GM12878 (cell line): Measurements from ENCODE around the gene ENOX1. TPM values are rescaled to one million over a fixed set of nuclear protein-coding genes. Genes with fewer than 3 reads are reported as not detected.

ENCODE experiments used
- ATAC-seq: fragments of 200-7000 bp; cut with Tn5 transposase; 3 replicates; pipeline ENCODE4 v1.9.1; 2020; ENCODE audit warnings: mild to moderate bottlenecking, moderate library complexity
- BruUV-seq: library from RNA; stranded (reverse); fragments of 400-500 nt; replicated peaks from 2 replicates; lab custom pipeline; 2021; lab: Mats Ljungman, UMichigan
- CTCF ChIA-PET: fragments of 300-600 bp; sonication (Branson Sonifier 250); formaldehyde crosslinking; extraction: SDS; loops from one replicate; lab custom pipeline; 2021; ENCODE audit warnings: inconsistent platforms; lab: Yijun Ruan, JAX
- POLR2A ChIA-PET: fragments of 350-600 bp; formaldehyde crosslinking; extraction: SDS; loops from one replicate; lab custom pipeline; 2021; ENCODE audit warnings: inconsistent platforms; lab: Charles Lee
- RAD21 ChIA-PET: fragments of 300-600 bp; sonication (Branson Sonifier 250); formaldehyde crosslinking; loops from one replicate; lab custom pipeline; 2023; ENCODE audit warnings: antibody characterized with exemption; ENCODE audit not compliant: unreplicated experiment; lab: Charles Lee
- SMC1A ChIA-PET: fragments of 300-600 bp; sonication (Branson Sonifier 250); formaldehyde crosslinking; loops from one replicate; lab custom pipeline; 2023; ENCODE audit not compliant: unreplicated experiment, uncharacterized antibody; lab: Charles Lee
- DNase-seq: peaks from one replicate; pipeline ENCODE4 v3.0.0-alpha.2; 2011; ENCODE audit warnings: low read depth, low spot score
- FAIRE-seq: peaks from 3 replicates; lab custom pipeline; 2011; peaks lifted over from hg19 to GRCh38; lab: Jason Lieb, UNC
- H2AFZ ChIP-seq: 2 replicates; pipeline ENCODE4 v1.6.0; 2011; ENCODE audit warnings: low read depth, low read length, control low read depth; ENCODE audit not compliant: control insufficient read depth
- H3K27ac ChIP-seq: 2 replicates; pipeline ENCODE4 v1.5.1; 2011; ENCODE audit warnings: control low read depth; ENCODE audit not compliant: control insufficient read depth, insufficient read depth
- H3K27me3 ChIP-seq, 2 experiments: replicated peaks in 1 of 2; 2 replicates each; pipeline versions ENCODE4 v1.6.0 to v1.6.1; 2011; ENCODE audit warnings: low read length in 1 of 2; ENCODE audit not compliant: control insufficient read depth in 2 of 2, insufficient read depth in 2 of 2
- H3K36me3 ChIP-seq, 2 experiments: 2 replicates each; pipeline ENCODE4 v1.5.1; 2011; ENCODE audit warnings: low read length in 1 of 2; ENCODE audit not compliant: control insufficient read depth in 2 of 2, insufficient read depth in 2 of 2
- H3K4me1 ChIP-seq: 2 replicates; pipeline ENCODE4 v1.6.1; 2011; ENCODE audit warnings: mild to moderate bottlenecking, low read length, moderate library complexity, mixed read lengths; ENCODE audit not compliant: control insufficient read depth, insufficient read depth
- H3K4me2 ChIP-seq: 2 replicates; pipeline ENCODE4 v1.6.0; 2011; ENCODE audit warnings: control low read depth; ENCODE audit not compliant: control insufficient read depth, insufficient read depth
- H3K4me3 ChIP-seq: fragments of 200-600 bp; sonication (generic); 2 replicates; pipeline ENCODE4 v1.5.1; 2016
- H3K79me2 ChIP-seq: 2 replicates; pipeline ENCODE4 v1.6.0; 2011; ENCODE audit warnings: low read length; ENCODE audit not compliant: control insufficient read depth, insufficient read depth
- H3K9ac ChIP-seq: 2 replicates; pipeline ENCODE4 v1.8.0; 2011; ENCODE audit warnings: low read length, control low read depth, mixed read lengths; ENCODE audit not compliant: control insufficient read depth, insufficient read depth
- H3K9me3 ChIP-seq: replicated peaks from 3 replicates; pipeline ENCODE4 v1.5.1; 2011; ENCODE audit warnings: mild to moderate bottlenecking, low read length; ENCODE audit not compliant: control insufficient read depth, insufficient read depth
- H4K20me1 ChIP-seq: 2 replicates; pipeline ENCODE4 v1.6.0; 2011; ENCODE audit not compliant: control insufficient read depth, insufficient read depth
- BACH1 ChIP-seq: fragments of 450-650 bp; IDR thresholded peaks from 2 replicates; pipeline ENCODE4 v1.6.1; 2017; ENCODE audit warnings: mild to moderate bottlenecking, borderline replicate concordance
- BCLAF1 ChIP-seq: fragments of 450-650 bp; IDR thresholded peaks from 2 replicates; pipeline ENCODE4 v1.6.1; 2017; ENCODE audit warnings: antibody characterized with exemption, mild to moderate bottlenecking, moderate library complexity
- BRCA1 ChIP-seq: IDR thresholded peaks from 2 replicates; pipeline ENCODE4 v1.6.1; 2011; ENCODE audit warnings: low read depth, low read length, improper control_type of control experiment
- ETV6 ChIP-seq, 2 experiments: fragments of 450-650 bp in 1 of 2; IDR thresholded peaks in 1 of 2; conservative IDR thresholded peaks in 1 of 2; 2 replicates each; pipeline ENCODE4 v1.6.1; 2014; ENCODE audit warnings: antibody characterized with exemption in 1 of 2, borderline replicate concordance in 1 of 2, low read depth in 1 of 2, mild to moderate bottlenecking in 1 of 2, moderate library complexity in 1 of 2
- MEF2A ChIP-seq: IDR thresholded peaks from 2 replicates; pipeline ENCODE4 v1.6.1; 2011; ENCODE audit warnings: low read depth, mild to moderate bottlenecking, low read length, moderate library complexity; ENCODE audit not compliant: insufficient read depth
- SMARCA5 ChIP-seq: fragments of 450-650 bp; IDR thresholded peaks from 2 replicates; pipeline ENCODE4 v1.6.1; 2017; ENCODE audit warnings: mild to moderate bottlenecking
- USF1 ChIP-seq: IDR thresholded peaks from 2 replicates; pipeline ENCODE4 v1.6.1; 2011; ENCODE audit warnings: borderline replicate concordance, low read depth, mild to moderate bottlenecking, moderate library complexity, mixed read lengths, low read length; ENCODE audit not compliant: insufficient read depth; ENCODE audit errors: extremely low read length
- WGBS: methylation state at CpG from one replicate; pipeline ENCODE4 v1.1.6; 2016; ENCODE audit warnings: low lambda C conversion rate; ENCODE audit not compliant: insufficient replicate concordance, insufficient coverage; ENCODE audit errors: missing lambda C conversion rate; 5-methylcytosine and 5-hydroxymethylcytosine counted together
- in situ Hi-C: fragments of 300-500 bp; cut with MboI; formaldehyde crosslinking; loops from 9 replicates; pipeline ENCODE4 v1.14.3; 2018; ENCODE audit warnings: mixed read lengths
- intact Hi-C: fragments of 100-400 bp; cut with micrococcal nuclease; formaldehyde crosslinking; loops from one replicate; pipeline ENCODE4 v1.14.2; 2022; ENCODE audit not compliant: unreplicated experiment
- polyA plus RNA-seq, 11 experiments: library from polyadenylated mRNA; depleted of rRNA in 4 of 11; unstranded in 6 of 11; stranded (reverse) in 5 of 11; fragments of >200 nt; fragmentation: Nextera tagmentation in 4 of 11; fragmentation: Illumina TruSeq in 1 of 11; extraction: Ambion mirVana in 4 of 11; extraction: Trizol in 1 of 11; gene quantifications; 1 replicate in 1 of 11; 2 replicates in 10 of 11; pipeline versions ENCODE4 v1.2.1 to v1.2.3, GENCODE V29; 2011 to 2016; ENCODE audit warnings: inconsistent platforms in 2 of 11, missing spikeins in 2 of 11, low read depth in 1 of 11
- total RNA-seq, 4 experiments: library from RNA; depleted of rRNA in 3 of 4; stranded (reverse); fragments of >200 nt in 3 of 4; fragmentation: Illumina TruSeq in 1 of 4; extraction: Trizol in 1 of 4; gene quantifications; 2 replicates each; pipeline versions ENCODE4 v1.2.1 to v1.2.3, GENCODE V29; 2013 to 2021

Gene ENOX1
- total and polyA plus RNA-seq, 10 of the 15 experiments (the other 5 are each of a cell fraction or from before 2014, with no cell fraction given) = 0.11 to 0.26 (median 0.15) TPM

GRCh38 chr13:43316946-43317353, 469.8 kb downstream of the ENOX1 start:
- TF ChIP-seq BRCA1 = no peak
- no peak for TF ChIP-seq BCLAF1
- TF ChIP-seq USF1 = no peak
- TF ChIP-seq ETV6 (conservative IDR thresholded peaks at IDR 0.05 in 1 of 2, IDR thresholded peaks at IDR 0.05 in 1 of 2; ENCODE audit: borderline replicate concordance in 1 of 2, low read depth in 1 of 2) = no peak
- no peak for TF ChIP-seq BACH1
- TF ChIP-seq SMARCA5 = no peak
- no peak for TF ChIP-seq MEF2A
- H3K4me2 ChIP-seq = no peak overlapping the region
- WGBS = 31% methylated on average over 4 of the region's 4 CpGs
- BruUV-seq = no TSS peak
- POLR2A ChIA-PET = no interaction called here
- in situ Hi-C loops (no loop called here), intact Hi-C loops (no loop called here)
- H3K36me3 ChIP-seq = no peaks in the 10 kb centered on the region
- no peak overlapping the region for H3K27ac ChIP-seq
- no peak for DNase-seq
- H3K27me3 ChIP-seq = no peaks in the 10 kb centered on the region
- H3K79me2 ChIP-seq = no peaks in the 10 kb centered on the region
- H3K9ac ChIP-seq = no peak overlapping the region
- RAD21 ChIA-PET = no interaction called here
- H3K4me1 ChIP-seq = no peaks in the 10 kb centered on the region
- no peaks in the 10 kb centered on the region for H3K9me3 ChIP-seq
- SMC1A ChIA-PET = interaction anchor here (0.9 kb wide), 1 partner anchor 13 kb away, joined by 3 read pairs; no protein-coding TSS in a partner anchor
- CTCF ChIA-PET = no interaction called here
- H4K20me1 ChIP-seq = no peaks in the 10 kb centered on the region
- H2AFZ ChIP-seq = no peak overlapping the region
- FAIRE-seq = no peak
- peak; percentile 35 for ATAC-seq
- no peak overlapping the region for H3K4me3 ChIP-seq
